Stomach smooth muscle (tissue), 2 donors: ENCODE results near the gene USP35.
A peak's percentile ranks its signal among the peaks of the same experiment; 100 is the strongest.
"Not testable (repeated sequence)": the region's sequence is repeated elsewhere in the genome, so short reads cannot be mapped to it uniquely, and the experiment has no call there.

ENCODE experiments used
- H3K27ac ChIP-seq: one replicate; pipeline ENCODE4 v1.7.0; 2013; ENCODE audit warnings: mild to moderate bottlenecking, low read length, inconsistent platforms
- H3K27me3 ChIP-seq, 2 donors: one replicate each; pipeline ENCODE4 v1.7.0; 2013; ENCODE audit warnings: low read length in 2 of 2; ENCODE audit not compliant: insufficient read depth in 2 of 2, control insufficient read depth in 1 of 2
- H3K36me3 ChIP-seq, 2 donors: one replicate each; pipeline ENCODE4 v1.7.0; 2013; ENCODE audit warnings: low read length in 2 of 2; ENCODE audit not compliant: control insufficient read depth in 2 of 2, insufficient read depth in 2 of 2
- H3K4me1 ChIP-seq: one replicate; pipeline ENCODE4 v1.7.0; 2013; ENCODE audit warnings: low read length; ENCODE audit not compliant: control insufficient read depth, insufficient read depth
- H3K4me3 ChIP-seq, 2 donors: one replicate each; pipeline ENCODE4 v1.7.0; 2013; ENCODE audit warnings: low read length in 2 of 2
- H3K9ac ChIP-seq, 2 donors: one replicate each; pipeline ENCODE4 v1.7.0; 2013; ENCODE audit warnings: low read length in 2 of 2, mild to moderate bottlenecking in 1 of 2
- H3K9me3 ChIP-seq, 2 donors: one replicate each; pipeline ENCODE4 v1.7.0; 2013; ENCODE audit warnings: low read length in 2 of 2; ENCODE audit not compliant: control insufficient read depth in 2 of 2
- donor health status: healthy.
- donor health status: Pancreatic carcinoma.

USP35 gene

GRCh38 chr11:78170413-78170812, 18.3 kb upstream of the USP35 start:
- Histone ChIP-seq H3K9ac (no peak overlapping the region), H3K4me1 (peaks cover 36% of the 10 kb centered on the region), H3K4me3 (no peak overlapping the region), H3K36me3 (peaks cover 13 to 29% of the 10 kb centered on the region in 2 donors), H3K27me3 (no peaks in the 10 kb centered on the region), H3K9me3 (no peaks in the 10 kb centered on the region), H3K27ac (peak overlapping the region; percentile 18)

GRCh38 chr11:78170874-78171549, 17.7 kb upstream of the USP35 start:
- Histone ChIP-seq H3K4me1 (peaks cover 32% of the 10 kb centered on the region), H3K36me3 (peaks cover 13 to 29% of the 10 kb centered on the region in 2 donors), H3K4me3 (no peak overlapping the region), H3K27me3 (no peaks in the 10 kb centered on the region), H3K9ac (no peak overlapping the region), H3K27ac (no peak overlapping the region), H3K9me3 (no peaks in the 10 kb centered on the region)

- Histone ChIP-seq H3K9ac (no peak overlapping the region), H3K27ac (no peak overlapping the region), H3K36me3 (peaks cover 13 to 34% of the 10 kb centered on the region in 2 donors)
Measured at GRCh38 chr11:78171951-78172350, 16.8 kb upstream of the USP35 start.

GRCh38 chr11:78175862-78176261, 12.9 kb upstream of the USP35 start:
- H3K27me3 ChIP-seq, H3K4me1 ChIP-seq, H3K9me3 ChIP-seq, H3K9ac ChIP-seq, H3K27ac ChIP-seq, H3K4me3 ChIP-seq: not testable (repeated sequence)
- peaks cover 13 to 34% of the 10 kb centered on the region in 2 donors for H3K36me3 ChIP-seq

More at GRCh38 chr11:78171951-78172350, 16.8 kb upstream of the USP35 start:
- Histone ChIP-seq H3K27me3 (no peaks in the 10 kb centered on the region), H3K9me3 (no peaks in the 10 kb centered on the region), H3K4me1 (peaks cover 25% of the 10 kb centered on the region), H3K4me3 (no peak overlapping the region)

- Histone ChIP-seq H3K4me3 (no peak overlapping the region), H3K9ac (no peak overlapping the region), H3K27me3 (no peaks in the 10 kb centered on the region), H3K9me3 (no peaks in the 10 kb centered on the region), H3K27ac (no peak overlapping the region), H3K36me3 (peaks cover 16 to 34% of the 10 kb centered on the region in 2 donors), H3K4me1 (peaks cover 2% of the 10 kb centered on the region)
Measured at GRCh38 chr11:78176605-78177141, 12.0 kb upstream of the USP35 start.

- peaks cover 2% of the 10 kb centered on the region for H3K4me1 ChIP-seq
- H3K27me3 ChIP-seq, result no peaks in the 10 kb centered on the region
- H3K27ac ChIP-seq, result no peak overlapping the region
- no peak overlapping the region for H3K4me3 ChIP-seq
- H3K9ac ChIP-seq, result no peak overlapping the region
- H3K36me3 ChIP-seq, result peaks cover 16 to 29% of the 10 kb centered on the region in 2 donors
- no peaks in the 10 kb centered on the region for H3K9me3 ChIP-seq
Measured at GRCh38 chr11:78177216-78177615, 11.5 kb upstream of the USP35 start.

- H3K27ac ChIP-seq, result no peak overlapping the region
- H3K27me3 ChIP-seq, result no peaks in the 10 kb centered on the region
- H3K9ac ChIP-seq, result no peak overlapping the region
Measured at GRCh38 chr11:78179459-78180071, 9.2 kb upstream of the USP35 start.

GRCh38 chr11:78180751-78181150, 8.0 kb upstream of the USP35 start:
- H3K27me3 ChIP-seq, result no peaks in the 10 kb centered on the region
- peaks cover 2 to 11% of the 10 kb centered on the region in 2 donors for H3K36me3 ChIP-seq

More at GRCh38 chr11:78179459-78180071, 9.2 kb upstream of the USP35 start:
- Histone ChIP-seq H3K4me1 (peaks cover 2% of the 10 kb centered on the region), H3K36me3 (peaks cover 2 to 11% of the 10 kb centered on the region in 2 donors), H3K9me3 (no peaks in the 10 kb centered on the region), H3K4me3 (no peak overlapping the region)

GRCh38 chr11:78181185-78181584, 7.5 kb upstream of the USP35 start:
- Histone ChIP-seq H3K27ac (no peak overlapping the region), H3K4me1 (peaks cover 2% of the 10 kb centered on the region), H3K27me3 (no peaks in the 10 kb centered on the region), H3K9me3 (no peaks in the 10 kb centered on the region), H3K36me3 (peaks cover 2 to 11% of the 10 kb centered on the region in 2 donors), H3K9ac (no peak overlapping the region), H3K4me3 (no peak overlapping the region)

More at GRCh38 chr11:78180751-78181150, 8.0 kb upstream of the USP35 start:
- Histone ChIP-seq H3K4me1 (peaks cover 2% of the 10 kb centered on the region), H3K4me3 (no peak overlapping the region), H3K9ac (no peak overlapping the region), H3K27ac (no peak overlapping the region), H3K9me3 (no peaks in the 10 kb centered on the region)

- Histone ChIP-seq H3K4me1 (peaks cover 35% of the 10 kb centered on the region), H3K9me3 (no peaks in the 10 kb centered on the region), H3K27me3 (no peaks in the 10 kb centered on the region), H3K36me3 (no peaks in the 10 kb centered on the region), H3K9ac (peak overlapping the region; percentile 76 to 83), H3K4me3 (peak overlapping the region; percentile 95), H3K27ac (peak overlapping the region; percentile 66)
Measured at GRCh38 chr11:78187366-78188285, 1.1 kb upstream of the USP35 start.
